Measurements from ENCODE around the gene JHY.

DNA sequence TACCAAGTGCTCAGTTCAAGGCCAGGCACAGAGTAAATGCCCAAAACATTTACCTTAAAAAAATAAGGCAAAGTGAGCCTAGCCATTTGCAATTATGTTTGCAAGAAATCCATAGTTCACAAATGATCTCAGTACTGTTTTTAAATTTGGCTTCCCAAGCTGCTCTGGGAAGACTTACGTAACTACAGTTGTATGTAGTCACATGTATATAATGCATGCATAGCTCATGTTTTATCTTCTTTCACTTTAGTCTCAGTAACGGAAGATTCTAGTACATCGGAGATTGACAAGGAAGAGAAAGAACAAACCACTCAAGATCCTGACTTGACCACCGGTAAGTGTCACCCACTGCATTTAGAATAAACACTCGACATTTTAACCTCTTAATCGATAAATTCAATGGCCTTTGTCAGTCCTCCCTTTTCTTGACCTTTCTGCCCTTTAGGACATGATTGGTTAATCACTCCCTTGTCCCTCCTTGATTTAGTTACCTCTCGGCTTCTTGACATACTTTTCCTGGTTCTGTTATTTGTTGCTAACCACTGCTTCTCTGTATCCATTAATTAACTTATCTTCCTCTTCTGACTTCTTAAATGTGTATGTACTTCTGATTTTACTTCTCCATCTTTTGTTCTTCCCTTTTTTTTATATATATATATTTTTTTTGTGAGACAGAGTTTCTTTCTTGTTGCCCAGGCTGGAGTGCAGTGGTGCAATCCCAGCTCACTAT lies 18.0 kb upstream of the JHY start:
- TF ChIP-seq, protein P1, sequence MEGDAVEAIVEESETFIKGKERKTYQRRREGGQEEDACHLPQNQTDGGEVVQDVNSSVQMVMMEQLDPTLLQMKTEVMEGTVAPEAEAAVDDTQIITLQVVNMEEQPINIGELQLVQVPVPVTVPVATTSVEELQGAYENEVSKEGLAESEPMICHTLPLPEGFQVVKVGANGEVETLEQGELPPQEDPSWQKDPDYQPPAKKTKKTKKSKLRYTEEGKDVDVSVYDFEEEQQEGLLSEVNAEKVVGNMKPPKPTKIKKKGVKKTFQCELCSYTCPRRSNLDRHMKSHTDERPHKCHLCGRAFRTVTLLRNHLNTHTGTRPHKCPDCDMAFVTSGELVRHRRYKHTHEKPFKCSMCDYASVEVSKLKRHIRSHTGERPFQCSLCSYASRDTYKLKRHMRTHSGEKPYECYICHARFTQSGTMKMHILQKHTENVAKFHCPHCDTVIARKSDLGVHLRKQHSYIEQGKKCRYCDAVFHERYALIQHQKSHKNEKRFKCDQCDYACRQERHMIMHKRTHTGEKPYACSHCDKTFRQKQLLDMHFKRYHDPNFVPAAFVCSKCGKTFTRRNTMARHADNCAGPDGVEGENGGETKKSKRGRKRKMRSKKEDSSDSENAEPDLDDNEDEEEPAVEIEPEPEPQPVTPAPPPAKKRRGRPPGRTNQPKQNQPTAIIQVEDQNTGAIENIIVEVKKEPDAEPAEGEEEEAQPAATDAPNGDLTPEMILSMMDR (IDR thresholded peaks at IDR 0.05), result no peak
- TF ChIP-seq POLR2A (IDR thresholded peaks at IDR 0.05), result no peak
